Liver (tissue), 3 donors: ENCODE measurements around the gene ZNF426.

Experiments
- GABPA ChIP-seq, 2 donors: IDR thresholded peaks in 1 of 2; conservative IDR thresholded peaks in 1 of 2; 2 replicates each; pipeline ENCODE4 v1.6.1; 2016; ENCODE audit warnings: antibody characterized with exemption in 2 of 2, mild to moderate bottlenecking in 1 of 2, moderate library complexity in 1 of 2
- JUND ChIP-seq, 2 donors: IDR thresholded peaks; 2 replicates each; pipeline ENCODE4 v1.6.1; 2016; ENCODE audit warnings: antibody characterized with exemption in 2 of 2
- RAD21 ChIP-seq, 2 donors: IDR thresholded peaks; 2 replicates each; pipeline ENCODE4 v1.6.1; 2016; ENCODE audit warnings: antibody characterized with exemption in 2 of 2, mild to moderate bottlenecking in 2 of 2
- TF ChIP-seq, protein P1 (sequence below): fragments of 150-350 bp; IDR thresholded peaks from 2 replicates; pipeline ENCODE4 v1.5.1; 2017; ENCODE audit warnings: improper control_type of control experiment, low read depth, low read length; ENCODE audit not compliant: missing input control
- TF ChIP-seq, protein P2 (sequence below): IDR thresholded peaks from 2 replicates; pipeline ENCODE4 v1.6.1; 2016; ENCODE audit warnings: antibody characterized with exemption, mild to moderate bottlenecking
- TF ChIP-seq, protein P3 (sequence below): IDR thresholded peaks from 2 replicates; pipeline ENCODE4 v1.6.1; 2016; ENCODE audit warnings: antibody characterized with exemption
- donor health status: healthy.
- donor health status: healthy.

DNA sequence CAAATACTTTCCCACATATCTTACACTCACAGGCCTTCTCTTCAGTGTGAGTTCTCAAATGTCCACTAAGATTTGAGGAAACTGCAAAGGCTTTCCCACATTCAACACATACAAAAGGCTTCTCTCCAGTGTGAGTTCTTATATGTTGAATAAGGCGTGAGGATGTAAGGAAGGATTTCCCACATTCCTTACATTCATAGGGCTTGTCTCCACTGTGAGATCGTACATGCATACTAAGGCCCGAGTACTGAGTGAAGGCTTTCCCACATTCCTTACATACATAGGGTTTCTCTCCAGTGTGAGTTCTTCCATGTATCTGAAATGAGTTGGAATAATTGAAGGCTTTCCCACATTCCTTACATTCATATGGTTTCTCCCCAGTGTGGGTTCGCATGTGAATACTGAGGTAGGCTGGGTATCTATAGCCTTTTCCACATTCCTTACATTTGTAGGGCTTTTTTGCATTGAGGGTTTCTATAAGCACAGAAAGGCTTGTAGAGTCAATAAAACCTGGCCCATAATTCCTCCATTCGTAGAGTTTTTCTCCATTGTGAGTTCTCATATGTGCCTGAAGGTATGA, 9.6 kb downstream of the ZNF426 start:
- TF ChIP-seq, protein P1, sequence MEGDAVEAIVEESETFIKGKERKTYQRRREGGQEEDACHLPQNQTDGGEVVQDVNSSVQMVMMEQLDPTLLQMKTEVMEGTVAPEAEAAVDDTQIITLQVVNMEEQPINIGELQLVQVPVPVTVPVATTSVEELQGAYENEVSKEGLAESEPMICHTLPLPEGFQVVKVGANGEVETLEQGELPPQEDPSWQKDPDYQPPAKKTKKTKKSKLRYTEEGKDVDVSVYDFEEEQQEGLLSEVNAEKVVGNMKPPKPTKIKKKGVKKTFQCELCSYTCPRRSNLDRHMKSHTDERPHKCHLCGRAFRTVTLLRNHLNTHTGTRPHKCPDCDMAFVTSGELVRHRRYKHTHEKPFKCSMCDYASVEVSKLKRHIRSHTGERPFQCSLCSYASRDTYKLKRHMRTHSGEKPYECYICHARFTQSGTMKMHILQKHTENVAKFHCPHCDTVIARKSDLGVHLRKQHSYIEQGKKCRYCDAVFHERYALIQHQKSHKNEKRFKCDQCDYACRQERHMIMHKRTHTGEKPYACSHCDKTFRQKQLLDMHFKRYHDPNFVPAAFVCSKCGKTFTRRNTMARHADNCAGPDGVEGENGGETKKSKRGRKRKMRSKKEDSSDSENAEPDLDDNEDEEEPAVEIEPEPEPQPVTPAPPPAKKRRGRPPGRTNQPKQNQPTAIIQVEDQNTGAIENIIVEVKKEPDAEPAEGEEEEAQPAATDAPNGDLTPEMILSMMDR = no peak
- TF ChIP-seq RAD21 (IDR thresholded peaks at IDR 0.05) (no peak), JUND (IDR thresholded peaks at IDR 0.05) (no peak), GABPA (IDR thresholded peaks at IDR 0.05 in 1 of 2, conservative IDR thresholded peaks at IDR 0.05 in 1 of 2) (no peak)
- TF ChIP-seq, protein P2, sequence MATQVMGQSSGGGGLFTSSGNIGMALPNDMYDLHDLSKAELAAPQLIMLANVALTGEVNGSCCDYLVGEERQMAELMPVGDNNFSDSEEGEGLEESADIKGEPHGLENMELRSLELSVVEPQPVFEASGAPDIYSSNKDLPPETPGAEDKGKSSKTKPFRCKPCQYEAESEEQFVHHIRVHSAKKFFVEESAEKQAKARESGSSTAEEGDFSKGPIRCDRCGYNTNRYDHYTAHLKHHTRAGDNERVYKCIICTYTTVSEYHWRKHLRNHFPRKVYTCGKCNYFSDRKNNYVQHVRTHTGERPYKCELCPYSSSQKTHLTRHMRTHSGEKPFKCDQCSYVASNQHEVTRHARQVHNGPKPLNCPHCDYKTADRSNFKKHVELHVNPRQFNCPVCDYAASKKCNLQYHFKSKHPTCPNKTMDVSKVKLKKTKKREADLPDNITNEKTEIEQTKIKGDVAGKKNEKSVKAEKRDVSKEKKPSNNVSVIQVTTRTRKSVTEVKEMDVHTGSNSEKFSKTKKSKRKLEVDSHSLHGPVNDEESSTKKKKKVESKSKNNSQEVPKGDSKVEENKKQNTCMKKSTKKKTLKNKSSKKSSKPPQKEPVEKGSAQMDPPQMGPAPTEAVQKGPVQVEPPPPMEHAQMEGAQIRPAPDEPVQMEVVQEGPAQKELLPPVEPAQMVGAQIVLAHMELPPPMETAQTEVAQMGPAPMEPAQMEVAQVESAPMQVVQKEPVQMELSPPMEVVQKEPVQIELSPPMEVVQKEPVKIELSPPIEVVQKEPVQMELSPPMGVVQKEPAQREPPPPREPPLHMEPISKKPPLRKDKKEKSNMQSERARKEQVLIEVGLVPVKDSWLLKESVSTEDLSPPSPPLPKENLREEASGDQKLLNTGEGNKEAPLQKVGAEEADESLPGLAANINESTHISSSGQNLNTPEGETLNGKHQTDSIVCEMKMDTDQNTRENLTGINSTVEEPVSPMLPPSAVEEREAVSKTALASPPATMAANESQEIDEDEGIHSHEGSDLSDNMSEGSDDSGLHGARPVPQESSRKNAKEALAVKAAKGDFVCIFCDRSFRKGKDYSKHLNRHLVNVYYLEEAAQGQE = no peak
- TF ChIP-seq, protein P3, sequence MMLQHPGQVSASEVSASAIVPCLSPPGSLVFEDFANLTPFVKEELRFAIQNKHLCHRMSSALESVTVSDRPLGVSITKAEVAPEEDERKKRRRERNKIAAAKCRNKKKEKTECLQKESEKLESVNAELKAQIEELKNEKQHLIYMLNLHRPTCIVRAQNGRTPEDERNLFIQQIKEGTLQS = no peak
